ENCODE measurements around the gene PLS3.

The PLS3 gene

GRCh38 chrX:115696939-115697338 lies 136.0 kb downstream of the PLS3 start:
- DNase-seq = no peak

DNA sequence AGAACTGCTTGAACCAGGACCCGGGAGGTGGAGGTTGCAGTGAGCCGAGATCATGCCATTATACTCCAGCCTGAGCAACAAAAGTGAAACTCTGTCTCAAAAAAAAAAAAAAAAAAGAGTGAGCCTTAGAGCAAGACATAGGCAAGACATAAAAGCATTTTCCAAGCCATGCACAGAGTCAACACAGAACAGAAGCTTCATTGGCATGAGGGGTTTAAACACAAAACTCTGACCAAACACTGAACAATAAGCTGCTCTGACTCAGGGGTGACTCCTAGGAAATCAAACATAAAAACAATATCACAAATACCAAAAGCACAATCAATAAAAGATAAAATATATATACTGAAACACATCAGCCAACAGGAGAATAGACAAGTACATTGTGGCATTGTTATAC lies 136.8 kb downstream of the PLS3 start:
- DNase-seq = no peak

Measured in COR-L47 (cell line).